Ovary (tissue), 10 donors: ENCODE results near the gene STXBP4. TPM values are rescaled to one million over a fixed set of nuclear protein-coding genes. Genes with fewer than 3 reads are reported as not detected.

Source experiments
- DNase-seq, 5 donors: peaks; one replicate each; pipeline ENCODE4 v3.0.0-alpha.2; 2019 to 2020
- H3K27ac ChIP-seq, 2 donors: fragments of 200-600 bp; one replicate each; pipeline versions ENCODE4 v1.5.1 to v1.8.0; 2019 to 2022
- H3K27me3 ChIP-seq: fragments of 200-600 bp; one replicate; pipeline ENCODE4 v1.8.0; 2022
- H3K36me3 ChIP-seq: fragments of 200-600 bp; sonication (generic); one replicate; pipeline ENCODE4 v1.5.1; 2019
- H3K4me1 ChIP-seq: one replicate; pipeline ENCODE4 v1.8.1; 2013; ENCODE audit warnings: mild to moderate bottlenecking, moderate library complexity; ENCODE audit not compliant: insufficient read depth
- H3K4me3 ChIP-seq: fragments of 200-600 bp; sonication (generic); one replicate; pipeline ENCODE4 v1.5.1; 2017
- H3K9me3 ChIP-seq, 2 donors: fragments of 200-600 bp in 1 of 2; sonication (generic) in 1 of 2; one replicate each; pipeline versions ENCODE4 v1.5.1 to v1.8.1; 2013 to 2019; ENCODE audit warnings: mild to moderate bottlenecking in 1 of 2, moderate library complexity in 1 of 2
- CTCF ChIP-seq, 3 donors: fragments of 450-650 bp in 2 of 3; fragments of 200-600 bp in 1 of 3; IDR thresholded peaks; one replicate each; pipeline versions ENCODE4 v1.5.1 to v1.8.0; 2016 to 2022; ENCODE audit warnings: antibody characterized with exemption in 3 of 3, mild to moderate bottlenecking in 1 of 3
- EP300 ChIP-seq: sonication (generic); formaldehyde crosslinking; IDR thresholded peaks from one replicate; pipeline ENCODE4 v1.6.1; 2017; ENCODE audit warnings: antibody characterized with exemption
- POLR2A ChIP-seq: fragments of 450-650 bp; IDR thresholded peaks from one replicate; pipeline ENCODE4 v1.6.1; 2017; ENCODE audit warnings: antibody characterized with exemption, mild to moderate bottlenecking, moderate library complexity
- WGBS, 3 donors: extraction: QIAGEN DNeasy Blood & Tissue Kit in 1 of 3; methylation state at CpG; one replicate each; pipeline versions ENCODE4 v1.1.5 to v1.1.7; 2013 to 2017; 5-methylcytosine and 5-hydroxymethylcytosine counted together
- intact Hi-C, 4 donors: fragments of 100-400 bp; cut with DNase I; formaldehyde crosslinking; loops; one replicate each; pipeline versions ENCODE4 v1.11.0 to v1.15.1; 2022 to 2023
- long read RNA-seq, 3 donors: library from polyadenylated mRNA in 2 of 3; unstranded in 2 of 3; transcript quantifications; one replicate each; pipeline ENCODE4 v2.0.0 and lab custom pipeline, GENCODE V29; 2021 to 2026
- polyA plus RNA-seq, 2 donors: library from polyadenylated mRNA; stranded (reverse); fragments of 200-250 nt in 1 of 2; fragments of 350-450 nt in 1 of 2; fragmentation: Illumina TruSeq in 1 of 2; extraction: RNeasy Lipid Tissue Mini Kit (QIAGEN cat#74804) in 1 of 2; gene quantifications; one replicate each; pipeline ENCODE4 v1.2.3, GENCODE V29; 2013 to 2014
- total RNA-seq, 7 donors: library from RNA; depleted of rRNA in 2 of 7; stranded (reverse); fragments of >200 nt in 2 of 7; fragmentation: NEBNext Ultra II Directional in 3 of 7; extraction: Animal tissue kit (Norgen Biotek cat#: 25700) in 3 of 7; gene quantifications; one replicate each; pipeline versions ENCODE4 v1.1.0 to v1.2.4, GENCODE V29; 2016 to 2023
- donor health status: DM: no; HTN: no; CAD: no; lungs with moderate emphysema.
- donor health status: DM: no; HTN: no; CAD: no.
- donor health status: Bipolar disorder and iron deficiency.
- donor health status: DM: yes; HTN: yes; CAD: no.
- donor health status: DM: no; HTN: no; CAD: no.
- donor health status: DM: yes; HTN: yes; CAD: no.

STXBP4 gene
- total RNA-seq (10 to 100 TPM; 13.8 to 63.1 (median 20.6) TPM), polyA plus RNA-seq (1 to 10 TPM; 2.4 to 6.1 TPM)
- long read RNA-seq, donor 1, full-length matches to known transcripts, result 3 of 23 reads
- long read RNA-seq, donor 1, partial matches to known transcripts, result 12 of 23 reads
- long read RNA-seq, donor 1, other reads (novel, unspliced or antisense), result 8 of 23 reads
- long read RNA-seq, donor 2, result 0 reads
- long read RNA-seq, donor 3, partial matches to known transcripts, result 2 of 5 reads
- long read RNA-seq, donor 3, other reads (novel, unspliced or antisense), result 3 of 5 reads

- no peaks in the 10 kb centered on the region for H3K9me3 ChIP-seq
- intact Hi-C loops, result no loop called here
- H3K27ac ChIP-seq, result peak within 1 kb of the TSS; percentile 54 to 63
- 0 to 1% (median 0%) methylated on average over 54 to 57 of the region's 57 CpGs for WGBS, 3 donors
- peak; percentile 91 to 96 (median 94) for DNase-seq
- no peak for TF ChIP-seq EP300
- peak; percentile 66 for TF ChIP-seq POLR2A
- peak in 1 of 3 donors; percentile 19 for TF ChIP-seq CTCF (IDR thresholded peaks at IDR 0.05)
- H3K36me3 ChIP-seq, result no peaks in the 10 kb centered on the region
- peaks cover 2% of the 10 kb centered on the region for H3K4me1 ChIP-seq
- H3K4me3 ChIP-seq, result peak within 1 kb of the TSS; percentile 76
- H3K27me3 ChIP-seq, result no peaks in the 10 kb centered on the region
These were observed at the start of gene STXBP4, which contains the start of gene COX11 for GRCh38 chr17:54968262-54968987. STXBP4 (plus strand) TSS chr17:54968765; CDS start chr17:54986220, 17,455 bp downstream. COX11 (minus strand) TSS chr17:54968654; CDS start chr17:54968646, 8 bp downstream.

GRCh38 chr17:54919425-54919824, 49.1 kb upstream of the STXBP4 start:
- no peak overlapping the region for H3K4me3 ChIP-seq
- H3K36me3 ChIP-seq, result no peaks in the 10 kb centered on the region
- no peaks in the 10 kb centered on the region for H3K27me3 ChIP-seq
- TF ChIP-seq CTCF (IDR thresholded peaks at IDR 0.05) (no peak), POLR2A (no peak), EP300 (no peak)
- no peaks in the 10 kb centered on the region for H3K9me3 ChIP-seq
- H3K4me1 ChIP-seq, result no peaks in the 10 kb centered on the region
- no peak for DNase-seq
- intact Hi-C loops, result no loop called here
- H3K27ac ChIP-seq, result no peak overlapping the region

- 75 to 91% (median 83%) methylated on average over 6 of the region's 6 CpGs for WGBS, 3 donors
- Histone ChIP-seq H3K27ac (no peak overlapping the region), H3K4me1 (no peaks in the 10 kb centered on the region), H3K27me3 (no peaks in the 10 kb centered on the region), H3K36me3 (no peaks in the 10 kb centered on the region), H3K9me3 (no peaks in the 10 kb centered on the region), H3K4me3 (no peak overlapping the region)
- intact Hi-C loops, result no loop called here
- TF ChIP-seq EP300 (no peak), POLR2A (no peak), CTCF (IDR thresholded peaks at IDR 0.05) (no peak)
- no peak for DNase-seq
These were observed 47.7 kb upstream of the STXBP4 start for GRCh38 chr17:54920819-54921218.

GRCh38 chr17:54924405-54924804, 44.2 kb upstream of the STXBP4 start:
- Histone ChIP-seq H3K9me3 (no peaks in the 10 kb centered on the region), H3K36me3 (no peaks in the 10 kb centered on the region), H3K27ac (no peak overlapping the region), H3K4me1 (no peaks in the 10 kb centered on the region), H3K27me3 (no peaks in the 10 kb centered on the region), H3K4me3 (no peak overlapping the region)
- intact Hi-C loops, result no loop called here
- TF ChIP-seq CTCF (IDR thresholded peaks at IDR 0.05) (no peak), POLR2A (no peak), EP300 (no peak)
- 91 to 98% (median 93%) methylated on average over 5 of the region's 5 CpGs for WGBS, 3 donors
- no peak for DNase-seq
